ENCODE results near the gene PTBP3. TPM values are rescaled to one million over a fixed set of nuclear protein-coding genes. Genes with fewer than 3 reads are reported as not detected.

PTBP3 gene
- total RNA-seq, 1 donor from 2014 or later, result 58.9 TPM

DNA sequence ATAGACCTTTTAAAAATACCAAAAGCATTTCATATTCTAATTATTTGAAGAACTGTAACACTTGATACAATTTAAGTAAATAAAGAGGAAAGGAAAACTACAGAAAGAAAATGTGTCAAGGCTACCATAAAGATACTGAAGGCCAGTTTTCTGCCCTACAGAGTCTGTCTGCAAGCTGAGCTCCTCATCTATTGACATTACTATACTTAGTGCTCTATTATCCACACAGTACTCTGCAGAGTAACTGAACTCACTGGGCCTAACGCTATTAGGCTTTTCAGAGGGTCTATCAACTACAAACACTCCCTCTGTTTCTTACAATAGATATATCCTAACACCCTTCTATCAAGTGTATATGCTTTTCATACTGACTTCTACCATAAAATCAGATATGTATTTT, 101.2 kb downstream of the PTBP3 start:
- Histone ChIP-seq H3K9me3 (no peaks in the 10 kb centered on the region), H3K4me1 (peaks cover 17% of the 10 kb centered on the region), H3K4me3 (no peak overlapping the region), H3K27ac (no peak overlapping the region), H3K27me3 (no peaks in the 10 kb centered on the region), H3K36me3 (peaks cover 0 to 15% of the 10 kb centered on the region in 2 donors)
- TF ChIP-seq POLR2A (IDR thresholded peaks at IDR 0.05), result no peak
- TF ChIP-seq POLR2AphosphoS5 (IDR thresholded peaks at IDR 0.05; ENCODE audit: insufficient read depth in 1 of 2, low read depth in 1 of 2), result no peak
- TF ChIP-seq, protein P1, sequence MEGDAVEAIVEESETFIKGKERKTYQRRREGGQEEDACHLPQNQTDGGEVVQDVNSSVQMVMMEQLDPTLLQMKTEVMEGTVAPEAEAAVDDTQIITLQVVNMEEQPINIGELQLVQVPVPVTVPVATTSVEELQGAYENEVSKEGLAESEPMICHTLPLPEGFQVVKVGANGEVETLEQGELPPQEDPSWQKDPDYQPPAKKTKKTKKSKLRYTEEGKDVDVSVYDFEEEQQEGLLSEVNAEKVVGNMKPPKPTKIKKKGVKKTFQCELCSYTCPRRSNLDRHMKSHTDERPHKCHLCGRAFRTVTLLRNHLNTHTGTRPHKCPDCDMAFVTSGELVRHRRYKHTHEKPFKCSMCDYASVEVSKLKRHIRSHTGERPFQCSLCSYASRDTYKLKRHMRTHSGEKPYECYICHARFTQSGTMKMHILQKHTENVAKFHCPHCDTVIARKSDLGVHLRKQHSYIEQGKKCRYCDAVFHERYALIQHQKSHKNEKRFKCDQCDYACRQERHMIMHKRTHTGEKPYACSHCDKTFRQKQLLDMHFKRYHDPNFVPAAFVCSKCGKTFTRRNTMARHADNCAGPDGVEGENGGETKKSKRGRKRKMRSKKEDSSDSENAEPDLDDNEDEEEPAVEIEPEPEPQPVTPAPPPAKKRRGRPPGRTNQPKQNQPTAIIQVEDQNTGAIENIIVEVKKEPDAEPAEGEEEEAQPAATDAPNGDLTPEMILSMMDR (IDR thresholded peaks at IDR 0.05), result no peak
- no peak for DNase-seq (ENCODE audit: extremely low spot score in 2 of 2)
- intact Hi-C loops (cut with DNase I), result no loop called here

DNA sequence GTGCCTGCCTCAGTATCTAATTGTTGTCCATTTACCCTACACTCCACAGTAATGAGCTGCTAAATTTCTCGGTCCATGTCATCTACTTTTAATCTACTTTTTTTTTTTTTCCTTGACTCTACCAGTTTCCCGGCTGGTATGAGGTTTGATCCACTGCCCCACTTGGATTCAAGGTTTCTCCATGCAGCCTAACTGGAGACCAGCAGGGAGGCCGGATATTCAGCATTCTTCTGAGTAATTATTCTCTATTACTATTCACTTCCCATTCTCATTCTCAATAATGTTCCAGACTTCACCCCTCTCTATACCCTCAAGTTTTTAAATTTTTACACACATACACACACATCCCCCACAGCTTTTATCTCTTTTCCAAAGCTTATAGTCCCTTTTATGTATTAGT, 107.3 kb downstream of the PTBP3 start:
- Histone ChIP-seq H3K4me3 (no peak overlapping the region), H3K36me3 (peaks cover 0 to 33% of the 10 kb centered on the region in 2 donors), H3K4me1 (no peaks in the 10 kb centered on the region), H3K9me3 (no peaks in the 10 kb centered on the region), H3K27me3 (no peaks in the 10 kb centered on the region), H3K27ac (no peak overlapping the region)
- TF ChIP-seq, protein P1 (IDR thresholded peaks at IDR 0.05), result no peak
- TF ChIP-seq POLR2A (IDR thresholded peaks at IDR 0.05), result no peak
- TF ChIP-seq POLR2AphosphoS5 (IDR thresholded peaks at IDR 0.05; ENCODE audit: insufficient read depth in 1 of 2, low read depth in 1 of 2), result no peak
- no peak for DNase-seq (ENCODE audit: extremely low spot score in 2 of 2)
- intact Hi-C loops (cut with DNase I), result no loop called here

DNA sequence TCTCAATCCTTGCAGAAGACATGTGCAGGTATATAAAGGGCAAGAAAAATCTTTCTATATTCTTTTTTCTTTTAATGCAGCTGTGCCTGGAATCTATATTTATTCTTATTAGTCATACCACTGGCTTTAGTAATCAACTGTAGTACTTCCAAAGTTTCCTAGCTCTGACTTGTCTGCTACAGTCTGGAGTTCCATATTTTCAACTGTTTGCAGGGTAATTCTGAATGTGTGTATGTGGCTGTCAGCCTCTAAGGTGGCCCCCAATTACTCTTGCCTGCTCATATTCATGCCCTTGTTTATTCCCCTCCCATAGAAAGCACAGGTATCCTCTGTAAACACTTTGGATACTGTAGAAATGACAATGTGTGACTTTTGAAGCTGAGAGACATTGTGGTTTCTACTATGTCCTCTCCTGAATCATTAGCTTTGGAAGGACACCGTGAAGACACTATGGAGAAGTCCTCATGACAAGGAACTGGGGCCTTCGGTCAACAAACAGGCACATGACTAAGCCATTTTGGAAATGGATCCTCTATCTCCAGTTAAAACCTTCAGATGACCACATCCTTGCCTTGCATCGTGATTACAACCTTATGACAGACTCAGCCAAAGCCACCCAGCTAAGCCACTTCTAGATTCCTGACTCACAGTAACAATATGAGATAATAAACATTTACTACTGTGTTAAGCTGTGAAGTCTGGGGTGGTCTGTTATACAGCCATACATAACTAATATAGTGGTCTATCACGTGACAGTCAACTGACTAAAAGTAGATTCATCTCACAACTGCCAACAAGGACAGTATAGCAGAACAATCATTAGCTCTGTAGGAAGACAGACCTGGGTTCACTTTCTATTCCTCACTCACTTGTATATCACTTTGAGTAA, 108.8 kb downstream of the PTBP3 start:
- H3K36me3 ChIP-seq, result peaks cover 0 to 35% of the 10 kb centered on the region in 2 donors
- H3K27ac ChIP-seq, result no peak overlapping the region
- H3K9me3 ChIP-seq, result no peaks in the 10 kb centered on the region
- H3K27me3 ChIP-seq, result no peaks in the 10 kb centered on the region
- intact Hi-C loops (cut with DNase I), result no loop called here
- no peak overlapping the region for H3K4me3 ChIP-seq
- no peak for DNase-seq (ENCODE audit: extremely low spot score in 2 of 2)
- TF ChIP-seq, protein P1 (IDR thresholded peaks at IDR 0.05), result no peak
- TF ChIP-seq POLR2AphosphoS5 (IDR thresholded peaks at IDR 0.05; ENCODE audit: insufficient read depth in 1 of 2, low read depth in 1 of 2), result no peak
- no peak for TF ChIP-seq POLR2A (IDR thresholded peaks at IDR 0.05)
- H3K4me1 ChIP-seq, result no peaks in the 10 kb centered on the region

DNA sequence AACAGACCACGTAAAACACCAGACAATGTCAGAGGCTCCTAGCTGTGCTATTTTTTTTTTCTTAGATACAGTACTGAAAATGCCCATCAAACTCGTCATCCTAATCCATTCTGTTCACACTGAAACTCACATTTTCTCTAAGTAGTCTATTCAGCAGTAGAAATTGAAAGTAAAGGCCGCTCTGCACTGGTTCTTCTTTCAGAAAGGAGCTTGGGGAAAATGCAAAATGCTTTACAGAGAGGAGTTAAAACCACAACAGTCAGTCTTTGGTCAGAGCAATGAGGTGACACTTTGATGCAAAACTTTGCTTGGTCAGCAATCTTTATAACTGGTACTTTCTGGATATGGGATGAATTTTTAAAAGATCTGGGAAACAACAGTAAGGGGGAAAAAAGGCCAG, 114.5 kb downstream of the PTBP3 start:
- DNase-seq (ENCODE audit: extremely low spot score in 2 of 2), result no peak
- H3K4me3 ChIP-seq, result no peak overlapping the region
- intact Hi-C loops (cut with DNase I), result no loop called here
- TF ChIP-seq, protein P1 (IDR thresholded peaks at IDR 0.05), result no peak
- no peak for TF ChIP-seq POLR2A (IDR thresholded peaks at IDR 0.05)
- no peak for TF ChIP-seq POLR2AphosphoS5 (IDR thresholded peaks at IDR 0.05; ENCODE audit: insufficient read depth in 1 of 2, low read depth in 1 of 2)
- no peak overlapping the region for H3K27ac ChIP-seq
- H3K27me3 ChIP-seq, result no peaks in the 10 kb centered on the region
- H3K36me3 ChIP-seq, result peaks cover 0 to 19% of the 10 kb centered on the region in 2 donors
- no peaks in the 10 kb centered on the region for H3K9me3 ChIP-seq
- no peaks in the 10 kb centered on the region for H3K4me1 ChIP-seq

DNA sequence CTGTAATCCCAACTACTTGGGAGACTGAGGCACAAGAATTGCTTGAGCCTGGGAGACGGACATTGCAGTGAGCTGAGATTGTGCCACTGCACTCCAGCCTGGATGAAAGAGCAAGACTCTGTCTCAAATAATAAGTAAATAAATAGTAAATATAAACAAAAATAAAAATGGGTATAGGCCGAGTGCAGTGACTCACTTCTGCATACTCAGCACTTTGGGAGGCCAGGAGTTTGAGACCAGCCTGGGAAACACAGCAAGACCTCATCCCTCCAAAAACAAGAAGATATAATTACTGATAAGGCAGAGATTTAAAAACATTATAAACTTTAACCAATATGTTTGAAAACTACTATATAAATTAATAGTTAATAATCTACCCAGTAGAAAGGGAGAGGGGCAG, 120.5 kb downstream of the PTBP3 start:
- H3K4me3 ChIP-seq, result no peak overlapping the region
- intact Hi-C loops (cut with DNase I), result no loop called here
- no peak overlapping the region for H3K27ac ChIP-seq
- no peaks in the 10 kb centered on the region for H3K27me3 ChIP-seq
- peaks cover 0 to 27% of the 10 kb centered on the region in 2 donors for H3K36me3 ChIP-seq
- TF ChIP-seq POLR2AphosphoS5 (IDR thresholded peaks at IDR 0.05; ENCODE audit: insufficient read depth in 1 of 2, low read depth in 1 of 2) (no peak), POLR2A (IDR thresholded peaks at IDR 0.05) (no peak)
- TF ChIP-seq, protein P1 (IDR thresholded peaks at IDR 0.05), result no peak
- no peak for DNase-seq (ENCODE audit: extremely low spot score in 2 of 2)
- H3K4me1 ChIP-seq, result no peaks in the 10 kb centered on the region
- H3K9me3 ChIP-seq, result no peaks in the 10 kb centered on the region

Data from vagina (tissue), 2 donors.